Amygdala (tissue), 56 donors: ENCODE results near the gene CGGBP1.
"Not testable (repeated sequence)": the region's sequence is repeated elsewhere in the genome, so short reads cannot be mapped to it uniquely, and the experiment has no call there.

ENCODE experiments used
- DNase-seq, 56 donors: peaks; one replicate each; lab custom pipeline; 2025; lab: John Stamatoyannopoulos, UW

Gene CGGBP1

GRCh38 chr3:88036221-88036620 is 22.6 kb downstream of the CGGBP1 start:
- no peak for DNase-seq

DNA sequence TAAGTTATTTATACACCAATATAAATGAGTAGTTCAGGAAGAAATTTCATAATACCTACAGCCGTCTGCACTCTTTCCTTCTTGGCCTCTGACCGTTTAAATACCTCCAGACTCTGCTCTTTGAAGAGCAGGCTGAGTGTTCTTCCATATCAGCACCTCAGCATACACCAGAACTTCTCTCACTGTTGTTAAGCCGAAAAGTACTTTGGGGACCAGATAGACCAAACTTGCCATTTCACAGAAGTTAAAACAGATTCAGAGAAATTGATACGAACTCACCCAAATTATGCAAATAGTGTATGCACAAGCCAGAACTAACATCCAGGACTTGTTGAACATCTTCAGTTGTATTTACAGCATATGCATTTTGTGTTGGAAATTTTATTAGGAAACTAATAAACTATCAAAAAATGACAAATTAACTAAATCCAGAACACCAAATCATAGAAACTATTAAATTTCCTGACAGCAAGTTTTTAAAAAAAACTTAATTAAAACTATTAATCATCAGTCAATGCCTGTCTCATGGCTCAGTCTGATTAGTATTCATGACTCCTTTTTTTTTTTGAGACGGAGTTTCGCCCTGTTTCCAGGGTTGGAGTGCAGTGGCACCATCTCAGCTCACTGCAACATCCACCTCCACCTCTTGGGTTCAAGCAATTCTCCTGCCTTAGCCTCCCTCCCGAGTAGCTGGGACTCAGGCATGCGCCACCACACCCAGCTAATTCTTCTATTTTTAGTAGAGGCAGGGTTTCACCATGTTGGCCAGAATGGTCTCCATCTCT is 24.1 kb downstream of the CGGBP1 start:
- DNase-seq = no peak

DNA sequence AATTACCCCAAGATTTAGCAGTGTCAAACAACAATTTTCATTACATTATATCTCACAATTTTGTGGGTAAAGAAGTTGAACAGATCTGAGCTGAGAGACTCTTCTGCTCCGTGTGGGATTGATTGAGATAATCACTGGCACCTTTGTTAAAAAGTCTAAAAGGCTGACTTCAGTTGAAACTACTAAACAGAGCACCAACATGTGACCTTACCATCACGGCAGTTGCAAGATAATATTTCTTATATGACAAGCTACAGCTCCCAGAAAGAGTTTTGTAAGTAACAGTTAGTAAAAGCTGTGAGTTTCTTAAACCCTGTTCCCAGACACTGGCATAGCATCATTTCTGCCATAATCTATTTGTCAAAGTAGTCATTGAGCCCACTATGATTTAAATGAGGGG is 25.0 kb downstream of the CGGBP1 start:
- DNase-seq = no peak

DNA sequence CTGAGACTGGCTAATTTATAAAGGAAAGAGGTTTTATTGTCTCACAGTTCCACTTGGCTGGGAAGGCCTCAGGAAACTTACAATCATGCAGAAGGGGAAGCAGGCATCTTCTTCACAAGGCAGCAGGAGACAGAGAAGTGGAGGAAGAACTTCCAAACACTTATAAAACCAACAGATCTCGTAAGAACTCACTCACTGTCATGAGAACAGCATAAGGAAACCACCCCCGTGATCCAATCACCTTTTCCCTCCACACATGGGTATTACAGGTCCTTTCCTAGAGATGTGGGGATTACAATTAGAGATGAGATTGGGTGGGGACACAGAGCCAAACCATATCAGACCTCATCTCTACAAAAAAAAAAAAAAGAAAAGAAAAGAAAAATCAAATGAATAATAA is 25.7 kb downstream of the CGGBP1 start:
- no peak for DNase-seq

GRCh38 chr3:88032245-88032644 is 26.6 kb downstream of the CGGBP1 start:
- peak in 1 of 56 donors; percentile 6 for DNase-seq

- DNase-seq = no peak
These were observed 27.1 kb downstream of the CGGBP1 start for GRCh38 chr3:88031642-88032077.

DNA sequence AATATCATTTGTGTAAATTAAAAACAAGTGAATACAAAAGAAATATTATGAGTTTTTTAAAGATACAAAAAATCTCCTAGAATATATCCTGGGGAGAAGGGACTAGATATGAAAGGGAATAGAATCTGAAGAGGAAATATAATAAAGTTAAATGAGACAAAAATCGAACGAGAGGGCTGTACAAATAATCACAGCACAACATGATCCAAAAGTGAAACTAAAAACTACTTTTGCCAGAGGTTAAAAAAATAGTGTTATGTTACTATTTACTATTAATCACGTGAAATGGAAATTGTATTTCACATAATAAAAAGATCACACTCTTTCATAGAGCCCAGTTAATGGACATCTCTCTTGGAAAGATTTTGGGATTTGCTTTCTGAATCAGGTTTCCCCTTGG is 28.6 kb downstream of the CGGBP1 start:
- DNase-seq = no peak

DNA sequence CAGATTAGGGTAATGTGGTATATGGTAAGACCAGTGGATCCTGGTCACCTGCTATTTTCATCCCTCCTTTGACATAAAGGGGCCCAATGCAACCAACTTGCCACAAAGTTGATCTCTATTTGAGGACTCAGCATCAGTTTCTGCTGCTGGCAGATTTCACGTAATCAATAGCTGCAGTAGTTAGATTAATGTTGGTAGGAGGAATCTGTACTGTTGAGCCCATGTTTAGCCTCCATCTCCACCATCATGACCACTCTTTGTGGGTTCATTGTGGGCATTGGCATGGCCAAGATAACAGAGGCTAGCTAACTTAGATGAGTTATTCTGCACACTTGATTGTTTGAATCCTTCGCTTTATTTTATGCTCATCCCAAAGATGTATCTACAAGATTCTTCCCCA is 29.9 kb downstream of the CGGBP1 start:
- no peak for DNase-seq

DNA sequence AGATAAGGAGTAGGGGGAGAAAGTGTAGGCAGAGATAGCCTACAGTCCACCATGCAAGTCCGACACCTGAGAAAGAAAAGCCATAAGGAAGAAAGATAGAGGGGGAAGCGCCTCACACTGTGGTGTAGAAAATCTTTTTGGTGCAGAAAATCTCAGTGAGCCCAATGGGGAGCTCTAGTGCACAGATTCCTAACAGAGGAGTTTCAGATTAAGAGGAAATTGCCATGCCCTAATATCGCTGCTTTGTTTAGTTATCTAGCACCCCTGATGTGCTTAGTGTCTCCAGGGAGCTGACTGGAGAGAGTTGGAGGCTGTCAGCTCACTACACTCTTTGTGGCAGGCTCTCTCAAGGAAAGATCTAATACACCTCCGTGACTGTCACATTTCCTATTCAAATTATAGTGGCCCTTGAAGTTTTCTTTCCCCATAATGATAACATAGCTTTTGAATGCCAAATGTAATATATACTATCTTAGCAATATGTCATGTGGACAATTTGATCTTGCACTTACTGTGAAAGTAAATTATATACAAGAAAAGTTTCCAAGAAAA is 33.7 kb downstream of the CGGBP1 start:
- no peak for DNase-seq

- no peak for DNase-seq
These were observed 39.8 kb downstream of the CGGBP1 start for GRCh38 chr3:88019024-88019423.

DNA sequence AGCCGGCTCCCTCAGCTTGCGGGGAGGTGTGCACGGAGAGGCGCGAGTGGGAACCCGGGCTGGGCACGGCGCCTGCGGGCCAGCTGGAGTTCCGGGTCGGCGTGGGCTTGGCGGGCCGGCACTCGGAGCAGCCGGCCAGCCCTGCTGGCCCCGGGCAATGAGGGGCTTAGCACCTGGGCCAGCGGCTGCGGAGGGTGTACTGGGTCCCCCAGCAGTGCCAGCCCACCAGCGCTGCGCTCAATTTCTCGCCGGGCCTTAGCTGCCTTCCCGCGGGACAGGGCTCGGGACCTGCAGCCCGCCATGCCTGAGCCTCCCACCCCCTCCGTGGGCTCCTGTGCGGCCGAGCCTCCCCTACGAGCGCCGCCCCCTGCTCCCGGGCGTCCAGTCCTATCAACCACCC is 43.1 kb downstream of the CGGBP1 start:
- DNase-seq = not testable (repeated sequence)

GRCh38 chr3:88013592-88013991 is 45.2 kb downstream of the CGGBP1 start:
- DNase-seq = no peak

DNA sequence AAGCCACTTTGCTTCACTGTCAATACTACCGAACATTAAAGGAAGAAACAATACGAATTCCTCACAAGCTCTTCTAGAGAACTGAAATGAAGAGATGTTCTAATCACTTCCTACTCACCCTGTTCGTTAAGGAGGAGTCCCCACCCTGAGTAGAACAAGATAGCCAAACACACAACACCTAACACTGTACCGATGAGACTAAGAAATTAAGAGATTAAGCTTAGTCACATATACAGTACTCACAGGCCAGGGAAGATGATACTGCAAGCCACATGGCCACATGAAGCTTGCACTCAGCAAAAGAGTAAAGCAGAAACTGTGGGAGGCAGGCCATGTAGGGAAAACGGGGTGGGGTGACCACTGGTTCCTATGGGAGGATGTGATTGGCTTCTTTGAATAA is 48.0 kb downstream of the CGGBP1 start:
- no peak for DNase-seq

GRCh38 chr3:88009066-88009465 is 49.7 kb downstream of the CGGBP1 start:
- no peak for DNase-seq

- DNase-seq = no peak
These were observed 53.7 kb downstream of the CGGBP1 start for GRCh38 chr3:88005066-88005465.

- DNase-seq = peak in 2 of 56 donors; percentile 4 to 7
These were observed 55.6 kb downstream of the CGGBP1 start for GRCh38 chr3:88003115-88003755.

GRCh38 chr3:88002448-88002847 is 56.4 kb downstream of the CGGBP1 start:
- no peak for DNase-seq
